ENCODE data around the gene GUCY1A2.

GUCY1A2 gene

GRCh38 chr11:106695506-106695905 is 322.8 kb downstream of the GUCY1A2 start:
- no peaks in the 10 kb centered on the region for H3K36me3 ChIP-seq (ENCODE audit: insufficient read depth, low read length)
- H3K9me3 ChIP-seq (ENCODE audit: control insufficient read depth, insufficient read depth, low read length) = no peaks in the 10 kb centered on the region
- H3K9ac ChIP-seq (ENCODE audit: low read depth, low read length) = no peak overlapping the region
- H3K4me1 ChIP-seq (ENCODE audit: insufficient read depth, low read length) = no peaks in the 10 kb centered on the region

DNA sequence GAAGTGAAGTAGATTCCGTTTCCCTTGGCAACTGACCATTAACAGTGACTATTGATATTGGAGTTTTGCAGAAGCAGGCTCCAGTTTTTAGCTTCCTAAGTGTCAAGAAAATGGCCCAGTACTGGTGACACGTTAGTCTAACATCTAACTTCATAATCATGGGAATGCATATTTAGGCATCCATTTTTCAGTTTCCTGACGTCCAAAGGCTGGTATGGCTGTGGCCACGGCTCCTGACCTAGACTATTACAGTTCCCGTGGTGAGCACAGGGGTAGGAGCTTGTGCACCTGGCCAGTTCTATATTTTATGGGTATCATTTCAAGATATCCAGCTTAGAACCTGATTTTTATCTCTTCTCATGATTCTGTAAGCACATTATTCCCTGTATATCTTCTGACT is 323.8 kb downstream of the GUCY1A2 start:
- Histone ChIP-seq H3K4me1 (ENCODE audit: insufficient read depth, low read length) (no peaks in the 10 kb centered on the region), H3K9ac (ENCODE audit: low read depth, low read length) (no peak overlapping the region), H3K36me3 (ENCODE audit: insufficient read depth, low read length) (no peaks in the 10 kb centered on the region), H3K9me3 (ENCODE audit: control insufficient read depth, insufficient read depth, low read length) (no peaks in the 10 kb centered on the region)

DNA sequence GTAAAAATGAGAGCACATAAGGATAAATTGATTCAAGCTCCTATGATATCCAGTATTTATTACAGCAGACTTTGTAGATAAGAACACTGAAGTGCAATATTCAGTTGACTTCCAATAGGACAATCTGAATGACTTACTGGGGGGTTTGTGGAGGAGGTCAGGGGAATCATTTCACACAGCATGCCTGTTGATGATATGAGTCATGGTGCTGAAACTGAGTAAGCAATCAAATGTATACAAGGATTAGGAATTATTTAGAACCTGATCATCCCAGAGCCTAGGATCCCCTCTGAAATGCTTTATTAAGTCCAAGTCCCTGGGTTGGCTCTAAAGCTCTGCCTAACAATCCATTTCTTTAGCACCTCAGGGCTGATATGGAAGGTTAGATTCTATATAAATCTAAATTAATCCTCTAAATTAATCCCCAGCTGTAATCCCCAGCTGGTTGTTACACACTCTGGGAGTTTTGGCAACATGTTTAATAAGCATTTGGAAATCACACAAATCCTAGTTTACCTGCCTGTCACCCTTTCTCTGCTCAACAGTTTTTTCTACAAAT is 326.4 kb downstream of the GUCY1A2 start:
- H3K9ac ChIP-seq (ENCODE audit: low read depth, low read length) = no peak overlapping the region
- no peaks in the 10 kb centered on the region for H3K9me3 ChIP-seq (ENCODE audit: control insufficient read depth, insufficient read depth, low read length)
- H3K4me1 ChIP-seq (ENCODE audit: insufficient read depth, low read length) = no peaks in the 10 kb centered on the region
- no peaks in the 10 kb centered on the region for H3K36me3 ChIP-seq (ENCODE audit: insufficient read depth, low read length)

DNA sequence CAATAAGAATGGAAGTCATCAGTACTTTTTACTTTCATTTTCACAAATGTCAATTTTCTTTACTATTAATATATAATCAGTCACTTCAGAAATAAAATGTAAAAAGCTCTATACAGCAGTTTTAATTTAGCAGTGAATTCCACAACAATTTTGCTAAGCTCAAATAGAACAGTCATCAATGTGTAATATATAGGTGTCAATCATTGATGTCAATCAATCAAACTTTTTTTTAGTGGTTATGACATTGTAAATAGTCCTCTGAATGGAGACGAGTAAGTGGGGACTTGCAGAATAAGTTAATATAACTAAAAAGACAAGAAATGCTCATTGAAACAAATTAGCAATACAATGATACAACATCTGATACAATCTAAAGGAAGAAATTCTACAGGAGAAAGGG is 327.4 kb downstream of the GUCY1A2 start:
- H3K9me3 ChIP-seq (ENCODE audit: control insufficient read depth, insufficient read depth, low read length) = no peaks in the 10 kb centered on the region
- H3K9ac ChIP-seq (ENCODE audit: low read depth, low read length) = no peak overlapping the region
- no peaks in the 10 kb centered on the region for H3K4me1 ChIP-seq (ENCODE audit: insufficient read depth, low read length)
- no peaks in the 10 kb centered on the region for H3K36me3 ChIP-seq (ENCODE audit: insufficient read depth, low read length)

DNA sequence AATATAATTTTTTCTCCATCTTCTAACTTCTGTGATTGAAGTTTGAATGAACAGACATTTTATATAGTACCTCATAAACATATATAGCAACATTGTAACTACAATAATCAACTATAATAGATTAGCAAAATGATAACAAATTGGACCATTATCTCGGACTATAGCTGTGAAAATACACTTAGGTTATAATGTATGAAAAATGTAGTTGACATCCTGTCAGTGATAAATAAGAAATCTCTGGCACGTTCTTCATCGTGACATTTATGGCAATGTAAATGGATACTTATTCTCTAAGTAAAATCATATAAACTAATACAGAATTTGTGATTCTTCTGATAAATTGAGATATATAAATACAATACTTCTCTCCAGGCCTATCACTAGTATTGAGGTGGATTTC is 333.3 kb downstream of the GUCY1A2 start:
- no peaks in the 10 kb centered on the region for H3K36me3 ChIP-seq (ENCODE audit: insufficient read depth, low read length)
- no peak overlapping the region for H3K9ac ChIP-seq (ENCODE audit: low read depth, low read length)
- peaks cover under 1% of the 10 kb centered on the region; the same call in 1 of the 2 replicates for H3K4me1 ChIP-seq (ENCODE audit: insufficient read depth, low read length)
- H3K9me3 ChIP-seq (ENCODE audit: control insufficient read depth, insufficient read depth, low read length) = no peaks in the 10 kb centered on the region

GRCh38 chr11:106683435-106683834 is 334.8 kb downstream of the GUCY1A2 start:
- H3K9ac ChIP-seq (ENCODE audit: low read depth, low read length) = no peak overlapping the region

DNA sequence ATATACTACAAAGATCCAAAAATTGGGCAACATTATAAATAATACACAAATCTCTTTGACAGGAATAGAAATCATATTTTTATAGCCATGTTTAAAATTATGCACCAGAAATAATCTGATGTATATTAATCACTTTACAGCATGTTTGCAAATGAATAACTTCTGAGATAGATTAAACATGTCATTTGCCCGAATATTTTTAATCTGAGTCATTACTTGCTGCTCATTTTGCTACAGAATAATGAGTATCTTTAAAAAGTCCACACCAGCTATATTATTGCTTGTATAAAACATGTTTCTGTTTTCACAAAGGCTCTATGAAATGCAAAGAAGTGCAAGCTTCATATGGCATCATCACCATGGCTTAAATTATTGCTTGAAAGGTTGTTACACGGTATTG is 336.8 kb downstream of the GUCY1A2 start:
- Histone ChIP-seq H3K9me3 (ENCODE audit: control insufficient read depth, insufficient read depth, low read length) (no peaks in the 10 kb centered on the region), H3K36me3 (ENCODE audit: insufficient read depth, low read length) (no peaks in the 10 kb centered on the region), H3K9ac (ENCODE audit: low read depth, low read length) (no peak overlapping the region), H3K4me1 (ENCODE audit: insufficient read depth, low read length) (peaks cover 6% of the 10 kb centered on the region; the same call in 1 of the 2 replicates)

More at GRCh38 chr11:106683435-106683834, 334.8 kb downstream of the GUCY1A2 start:
- H3K9me3 ChIP-seq (ENCODE audit: control insufficient read depth, insufficient read depth, low read length) = no peaks in the 10 kb centered on the region
- H3K36me3 ChIP-seq (ENCODE audit: insufficient read depth, low read length) = no peaks in the 10 kb centered on the region
- peaks cover 6% of the 10 kb centered on the region; the same call in 1 of the 2 replicates for H3K4me1 ChIP-seq (ENCODE audit: insufficient read depth, low read length)

DNA sequence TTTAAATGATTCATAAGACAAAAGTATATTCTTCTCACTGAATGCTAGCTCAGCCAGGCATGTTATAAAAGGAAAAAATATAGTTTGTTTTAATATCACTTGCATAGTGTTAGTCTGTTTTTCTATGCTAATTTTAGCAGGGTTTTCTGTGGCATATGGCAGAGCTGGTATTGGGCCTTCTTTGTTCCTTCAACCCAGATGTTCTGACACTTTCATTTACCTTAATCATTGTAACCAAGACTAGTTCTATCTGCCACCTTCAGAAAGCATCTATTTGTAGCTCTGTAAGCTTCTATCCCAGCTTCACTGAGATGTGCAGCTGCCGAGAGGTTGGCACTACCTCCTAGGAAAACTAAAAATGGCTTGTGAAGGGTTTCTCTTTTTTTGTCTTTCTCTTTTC is 338.7 kb downstream of the GUCY1A2 start:
- Histone ChIP-seq H3K9ac (ENCODE audit: low read depth, low read length) (no peak overlapping the region), H3K36me3 (ENCODE audit: insufficient read depth, low read length) (no peaks in the 10 kb centered on the region), H3K4me1 (ENCODE audit: insufficient read depth, low read length) (peaks cover 9% of the 10 kb centered on the region; the same call in 1 of the 2 replicates), H3K9me3 (ENCODE audit: control insufficient read depth, insufficient read depth, low read length) (no peaks in the 10 kb centered on the region)

GRCh38 chr11:106679181-106679580 is 339.1 kb downstream of the GUCY1A2 start:
- Histone ChIP-seq H3K9me3 (ENCODE audit: control insufficient read depth, insufficient read depth, low read length) (no peaks in the 10 kb centered on the region), H3K36me3 (ENCODE audit: insufficient read depth, low read length) (no peaks in the 10 kb centered on the region), H3K4me1 (ENCODE audit: insufficient read depth, low read length) (peaks cover 9% of the 10 kb centered on the region; the same call in 1 of the 2 replicates), H3K9ac (ENCODE audit: low read depth, low read length) (no peak overlapping the region)

GRCh38 chr11:106670069-106670468 is 348.2 kb downstream of the GUCY1A2 start:
- H3K9me3 ChIP-seq (ENCODE audit: control insufficient read depth, insufficient read depth, low read length) = no peaks in the 10 kb centered on the region
- H3K9ac ChIP-seq (ENCODE audit: low read depth, low read length) = no peak overlapping the region
- no peaks in the 10 kb centered on the region for H3K36me3 ChIP-seq (ENCODE audit: insufficient read depth, low read length)
- peaks cover 10% of the 10 kb centered on the region for H3K4me1 ChIP-seq (ENCODE audit: insufficient read depth, low read length)

GRCh38 chr11:106668147-106668546 is 350.1 kb downstream of the GUCY1A2 start:
- H3K36me3 ChIP-seq (ENCODE audit: insufficient read depth, low read length) = no peaks in the 10 kb centered on the region
- no peak overlapping the region for H3K9ac ChIP-seq (ENCODE audit: low read depth, low read length)
- no peaks in the 10 kb centered on the region for H3K9me3 ChIP-seq (ENCODE audit: control insufficient read depth, insufficient read depth, low read length)
- peaks cover 8% of the 10 kb centered on the region for H3K4me1 ChIP-seq (ENCODE audit: insufficient read depth, low read length)

DNA sequence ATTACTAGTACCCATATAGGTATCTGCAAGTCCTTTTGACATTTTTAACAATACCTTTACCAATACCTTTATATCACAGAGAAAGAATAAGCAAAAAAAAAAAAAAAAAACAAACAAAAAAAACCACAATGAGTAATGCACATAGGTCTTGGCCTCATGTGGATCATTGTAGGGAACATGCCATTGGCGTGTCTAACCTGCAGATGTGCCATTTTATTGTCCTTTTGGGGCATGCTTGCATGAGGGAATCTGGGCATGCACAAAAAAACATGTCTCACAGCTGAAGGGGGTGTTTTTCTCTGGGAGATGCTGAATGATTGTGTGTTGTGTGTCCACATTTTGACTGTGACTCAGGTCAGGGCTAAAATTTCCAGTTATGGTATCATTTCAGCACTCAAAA is 361.6 kb downstream of the GUCY1A2 start:
- Histone ChIP-seq H3K4me1 (ENCODE audit: insufficient read depth, low read length) (no peaks in the 10 kb centered on the region), H3K9me3 (ENCODE audit: control insufficient read depth, insufficient read depth, low read length) (no peaks in the 10 kb centered on the region), H3K9ac (ENCODE audit: low read depth, low read length) (no peak overlapping the region), H3K36me3 (ENCODE audit: insufficient read depth, low read length) (no peaks in the 10 kb centered on the region)

GRCh38 chr11:106644824-106645223 is 373.5 kb downstream of the GUCY1A2 start:
- no peak overlapping the region for H3K9ac ChIP-seq (ENCODE audit: low read depth, low read length)
- 0 out of 2 replicates have a peak, but pooled peaks cover 6% of the 10 kb centered on the region for H3K9me3 ChIP-seq (ENCODE audit: control insufficient read depth, insufficient read depth, low read length)
- H3K4me1 ChIP-seq (ENCODE audit: insufficient read depth, low read length) = no peaks in the 10 kb centered on the region
- no peaks in the 10 kb centered on the region for H3K36me3 ChIP-seq (ENCODE audit: insufficient read depth, low read length)

- H3K4me1 ChIP-seq (ENCODE audit: insufficient read depth, low read length) = no peaks in the 10 kb centered on the region
- 0 out of 2 replicates have a peak, but pooled peaks cover 6% of the 10 kb centered on the region for H3K9me3 ChIP-seq (ENCODE audit: control insufficient read depth, insufficient read depth, low read length)
- H3K36me3 ChIP-seq (ENCODE audit: insufficient read depth, low read length) = no peaks in the 10 kb centered on the region
- no peak overlapping the region for H3K9ac ChIP-seq (ENCODE audit: low read depth, low read length)
These were observed 375.9 kb downstream of the GUCY1A2 start for GRCh38 chr11:106642331-106642730.

GRCh38 chr11:106632283-106632682 is 386.0 kb downstream of the GUCY1A2 start:
- no peak overlapping the region for H3K9ac ChIP-seq (ENCODE audit: low read depth, low read length)
- no peaks in the 10 kb centered on the region for H3K4me1 ChIP-seq (ENCODE audit: insufficient read depth, low read length)
- H3K9me3 ChIP-seq (ENCODE audit: control insufficient read depth, insufficient read depth, low read length) = peaks cover 5% of the 10 kb centered on the region; the same call in 1 of the 2 replicates

More at GRCh38 chr11:106632283-106632682, 386.0 kb downstream of the GUCY1A2 start:
- no peaks in the 10 kb centered on the region for H3K36me3 ChIP-seq (ENCODE audit: insufficient read depth, low read length)

Data from ES-I3 (cell line).